GM18519 (cell line): Measurements from ENCODE around the gene NFX1.
"Not testable (repeated sequence)": the region's sequence is repeated elsewhere in the genome, so short reads cannot be mapped to it uniquely, and the experiment has no call there.

Experiments used
- ATAC-seq: cut with Tn5 transposase; IDR thresholded peaks from one replicate; pipeline ENCODE4 v1.9.1; 2021; ENCODE audit warnings: mild to moderate bottlenecking, moderate library complexity; ENCODE audit not compliant: unreplicated experiment, low FRiP score

The NFX1 gene

DNA sequence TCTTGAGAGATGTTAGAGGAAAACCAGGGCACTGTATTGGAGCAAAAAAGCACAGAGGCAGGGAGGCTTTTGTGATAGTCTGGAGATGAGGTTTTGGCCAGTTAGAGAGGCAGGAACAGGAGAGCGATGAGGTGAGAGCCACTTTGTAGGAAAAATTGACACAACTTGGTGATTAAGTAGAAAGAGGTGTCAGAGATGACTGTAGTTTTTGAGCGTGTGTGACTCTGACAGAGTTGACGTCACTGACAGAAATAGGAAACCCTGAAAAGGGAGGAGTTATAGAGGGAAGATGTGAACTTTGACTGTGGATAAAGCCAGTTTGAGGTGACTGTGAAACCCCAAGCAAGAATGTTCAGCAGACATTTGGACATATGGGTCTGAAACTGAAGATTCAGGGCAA, 15.7 kb downstream of the NFX1 start:
- no peak for ATAC-seq

DNA sequence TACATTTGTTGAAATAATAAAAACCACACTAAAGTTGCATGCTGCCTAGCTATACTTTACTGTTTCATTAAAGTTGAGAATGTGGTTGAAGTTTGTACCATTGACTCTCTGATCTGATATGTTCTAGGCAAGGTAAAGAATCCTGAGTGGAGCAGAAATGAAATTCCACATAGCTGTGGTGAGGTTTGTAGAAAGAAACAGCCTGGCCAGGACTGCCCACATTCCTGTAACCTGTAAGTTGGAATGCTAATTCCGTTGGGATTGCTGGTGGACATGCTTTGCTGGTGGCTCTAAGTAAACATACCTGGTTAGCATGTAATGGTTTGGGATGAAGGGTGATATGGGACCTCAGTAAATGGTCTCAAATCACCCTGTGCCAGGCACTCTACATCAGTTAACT, 16.8 kb downstream of the NFX1 start:
- ATAC-seq: no peak

DNA sequence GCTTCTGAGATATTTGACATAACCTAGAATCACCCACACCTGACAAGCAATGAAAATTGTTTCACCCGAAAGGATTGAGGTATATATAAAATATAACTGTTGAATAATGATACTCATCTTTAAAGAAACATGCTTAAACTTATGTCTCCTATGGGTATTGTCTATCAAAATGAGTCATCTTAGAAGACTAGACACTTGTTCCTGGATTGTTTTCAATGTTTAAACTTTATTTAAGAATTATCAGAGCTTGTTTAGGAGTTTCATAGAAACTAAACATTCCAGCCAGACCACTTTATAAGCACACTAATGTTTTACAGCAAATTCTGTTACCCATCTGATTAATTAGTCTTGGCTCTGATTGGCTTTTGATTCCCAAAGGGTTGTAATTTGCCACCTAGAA, 19.6 kb downstream of the NFX1 start:
- ATAC-seq: no peak

DNA sequence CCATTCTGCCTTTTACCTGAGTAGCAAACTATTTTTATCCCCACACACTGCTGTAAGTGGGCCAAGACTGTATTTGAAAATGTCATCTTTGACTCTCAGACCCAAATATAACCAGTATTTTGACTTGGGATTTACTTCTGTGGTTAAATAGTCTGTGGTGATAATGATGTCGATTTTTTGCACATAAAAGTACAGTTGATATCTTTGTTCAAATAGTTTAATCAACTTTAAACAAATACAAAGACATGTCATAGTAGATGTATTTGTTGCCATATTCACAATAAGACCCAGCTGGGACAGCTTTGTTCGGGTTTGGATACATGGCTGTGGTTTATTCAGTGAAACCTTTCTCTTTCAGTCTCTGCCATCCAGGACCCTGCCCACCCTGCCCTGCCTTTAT, 20.4 kb downstream of the NFX1 start:
- no peak for ATAC-seq

DNA sequence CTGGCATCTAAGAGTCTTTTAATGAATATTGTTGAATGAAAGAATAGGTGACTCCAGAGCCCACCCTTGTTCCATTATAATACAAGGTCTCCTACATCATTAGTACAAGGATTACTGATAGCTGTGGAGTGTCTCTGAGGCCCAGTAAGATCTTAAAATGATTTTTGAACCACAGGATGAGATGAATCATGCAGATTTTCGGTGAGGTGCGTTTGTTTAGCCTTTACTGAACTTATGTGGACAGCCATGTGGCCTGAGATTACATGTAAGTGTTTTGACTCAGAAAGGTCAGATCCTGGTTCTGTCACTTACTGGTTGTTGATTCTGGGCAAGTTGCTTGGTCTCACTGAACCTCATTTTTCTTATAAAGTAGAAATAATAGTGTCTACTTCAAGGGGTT, 21.6 kb downstream of the NFX1 start:
- no peak for ATAC-seq

DNA sequence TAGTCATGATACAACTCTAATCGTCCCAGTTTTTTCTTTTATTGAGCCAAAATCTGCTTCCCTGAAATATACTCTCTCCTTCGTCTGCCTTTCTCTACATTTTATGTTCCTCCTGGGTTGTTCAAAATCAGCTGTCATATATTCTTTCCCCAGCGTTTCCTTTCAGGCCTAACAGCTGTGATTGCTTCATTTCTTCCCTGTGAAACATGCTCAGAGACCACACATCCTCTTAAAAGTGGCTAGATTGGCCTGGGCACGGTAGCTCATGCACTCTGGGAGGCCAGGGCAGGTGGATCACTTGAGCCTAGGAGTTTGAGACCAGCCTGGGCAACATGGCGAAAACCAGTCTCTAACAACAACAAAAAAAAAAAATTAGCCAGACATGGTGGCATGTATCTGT, 25.1 kb downstream of the NFX1 start:
- no peak for ATAC-seq

DNA sequence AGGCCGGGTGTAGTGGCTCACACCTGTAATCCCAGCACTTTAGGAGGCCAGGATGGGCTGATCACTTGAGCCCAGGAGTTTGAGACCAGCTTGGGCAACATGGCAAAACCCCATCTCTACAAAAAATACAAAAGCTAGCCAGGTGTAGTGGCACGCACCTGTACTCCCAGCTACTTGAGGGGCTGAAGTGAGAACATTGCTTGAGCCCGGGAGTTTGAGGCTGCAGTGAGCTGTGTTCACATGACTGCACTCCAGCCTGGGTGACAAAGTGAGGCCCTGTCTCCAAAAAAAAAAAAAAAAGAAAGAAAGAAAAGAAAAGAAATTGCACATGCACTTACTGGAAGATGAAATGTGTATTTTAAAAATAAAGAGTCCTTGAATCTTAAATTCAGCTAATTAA, 26.8 kb downstream of the NFX1 start:
- ATAC-seq: not testable (repeated sequence)

DNA sequence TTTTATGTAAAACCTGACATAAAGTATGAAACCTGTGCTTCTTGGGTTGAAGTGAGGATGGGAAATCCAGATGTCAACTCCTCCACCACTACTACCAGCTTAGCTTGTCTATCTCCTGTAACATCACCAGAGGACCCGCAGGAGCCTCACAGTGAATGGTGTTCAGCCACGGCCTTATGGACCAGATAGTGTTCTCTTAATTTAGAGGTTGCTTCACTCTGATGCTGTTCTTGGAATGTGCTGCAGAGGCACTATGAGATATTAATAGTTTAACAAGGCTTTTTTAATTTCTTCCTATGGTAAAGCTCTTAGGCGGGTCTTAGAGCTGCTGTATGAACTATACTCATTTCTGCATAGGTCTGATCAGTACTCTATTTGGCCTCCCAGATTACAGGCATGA, 27.9 kb downstream of the NFX1 start:
- ATAC-seq: no peak

DNA sequence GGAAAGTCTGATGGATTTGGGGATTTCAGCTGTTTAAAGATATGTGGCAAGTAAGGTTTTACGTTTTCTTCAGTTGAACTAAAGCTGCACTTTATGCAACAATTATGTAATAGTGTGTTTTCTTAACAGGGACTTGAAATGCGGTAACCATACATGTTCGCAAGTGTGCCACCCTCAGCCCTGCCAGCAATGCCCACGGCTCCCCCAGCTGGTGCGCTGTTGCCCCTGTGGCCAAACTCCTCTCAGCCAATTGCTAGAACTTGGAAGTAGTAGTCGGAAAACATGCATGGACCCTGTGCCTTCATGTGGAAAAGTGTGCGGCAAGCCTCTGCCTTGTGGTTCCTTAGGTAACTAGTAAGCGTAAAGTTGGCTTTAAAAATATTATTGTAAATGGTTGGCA, 28.5 kb downstream of the NFX1 start:
- no peak for ATAC-seq

DNA sequence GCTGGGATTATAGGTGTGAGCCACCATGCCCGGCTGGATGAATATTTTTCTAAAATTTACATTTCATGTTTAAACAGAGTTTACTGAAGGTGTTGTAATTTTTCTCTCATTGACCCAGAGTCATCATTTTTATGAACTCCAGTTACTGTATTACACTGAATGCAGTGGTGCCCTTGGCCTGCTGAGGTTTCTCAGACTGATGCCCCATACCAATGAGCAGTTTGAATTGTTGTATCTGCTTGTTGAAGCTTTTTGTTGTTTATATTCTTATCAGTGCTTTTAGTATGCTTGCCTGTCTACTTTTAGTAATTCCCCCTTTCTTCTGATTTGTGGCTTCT, 29.9 kb downstream of the NFX1 start:
- ATAC-seq: no peak

DNA sequence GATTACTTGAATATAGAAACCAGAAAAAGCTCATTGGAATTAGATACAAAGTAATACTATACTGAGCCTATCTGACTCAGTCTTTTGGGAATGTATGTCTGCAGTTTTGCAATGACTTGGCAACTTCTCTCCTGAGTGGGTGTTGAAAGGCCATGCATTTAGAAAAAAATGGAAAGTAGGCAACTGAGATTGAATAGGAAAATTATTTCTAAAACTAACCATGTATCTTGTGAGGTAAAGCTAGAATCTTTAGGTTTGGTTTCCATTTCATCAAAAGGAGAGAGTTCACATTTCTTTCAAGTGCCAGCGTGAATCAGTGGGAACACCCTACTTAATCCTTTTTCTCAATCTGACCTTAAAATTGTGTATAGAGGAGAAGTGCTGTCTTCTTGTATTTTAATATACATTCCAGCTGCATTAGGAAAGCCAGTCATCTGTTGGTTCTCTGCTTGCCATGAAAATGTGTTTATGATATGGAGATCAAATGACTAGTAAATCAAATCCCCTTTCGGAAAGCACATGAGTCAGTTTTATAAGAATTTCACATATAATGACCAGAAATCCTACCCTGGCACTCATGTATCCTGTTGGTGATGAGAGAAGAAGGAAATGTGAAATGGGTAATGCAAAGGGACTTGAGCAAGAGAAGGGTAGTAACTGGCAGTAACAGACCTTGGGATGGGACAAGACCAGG, 30.4 kb downstream of the NFX1 start:
- ATAC-seq: no peak

DNA sequence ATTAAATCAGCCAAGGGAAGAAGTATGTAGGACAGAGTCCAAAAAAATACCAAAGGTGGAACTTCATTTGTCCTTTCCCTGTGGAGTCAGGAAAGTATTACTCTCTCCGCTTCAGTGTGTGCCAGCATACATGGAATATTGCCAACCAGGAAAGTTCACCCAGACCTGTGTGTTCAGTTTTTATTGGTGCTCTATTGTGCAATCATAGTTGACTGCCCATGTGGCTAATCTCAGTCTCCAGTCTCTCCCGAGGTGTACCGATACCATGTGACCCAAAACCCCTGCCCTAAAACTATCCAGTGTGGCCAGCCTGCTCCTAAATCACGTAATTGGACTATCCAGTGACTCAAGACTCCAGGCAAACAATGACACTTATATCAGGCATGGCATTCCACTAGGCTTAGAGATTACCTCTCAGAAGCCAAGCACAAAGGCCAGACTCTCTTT, 38.8 kb downstream of the NFX1 start:
- ATAC-seq: no peak

DNA sequence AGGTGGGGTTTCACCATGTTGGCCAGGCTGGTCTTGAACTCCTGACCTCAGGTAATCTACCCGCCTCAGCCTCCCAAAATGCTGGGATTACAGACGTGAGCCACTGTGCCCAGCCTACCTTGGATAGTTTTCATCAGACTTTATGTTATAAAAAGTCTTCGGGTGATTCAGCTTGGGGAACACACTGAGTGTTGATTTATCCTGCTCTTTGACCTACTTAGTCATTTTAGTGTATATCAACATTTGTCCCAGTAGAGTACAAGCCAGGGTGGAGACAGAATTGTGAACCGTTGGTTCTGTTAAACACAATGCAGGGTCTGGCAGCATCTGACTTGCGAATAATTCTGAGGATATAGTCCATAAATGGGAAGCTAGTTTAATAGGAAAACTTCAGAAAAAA, 39.7 kb downstream of the NFX1 start:
- ATAC-seq: no peak

DNA sequence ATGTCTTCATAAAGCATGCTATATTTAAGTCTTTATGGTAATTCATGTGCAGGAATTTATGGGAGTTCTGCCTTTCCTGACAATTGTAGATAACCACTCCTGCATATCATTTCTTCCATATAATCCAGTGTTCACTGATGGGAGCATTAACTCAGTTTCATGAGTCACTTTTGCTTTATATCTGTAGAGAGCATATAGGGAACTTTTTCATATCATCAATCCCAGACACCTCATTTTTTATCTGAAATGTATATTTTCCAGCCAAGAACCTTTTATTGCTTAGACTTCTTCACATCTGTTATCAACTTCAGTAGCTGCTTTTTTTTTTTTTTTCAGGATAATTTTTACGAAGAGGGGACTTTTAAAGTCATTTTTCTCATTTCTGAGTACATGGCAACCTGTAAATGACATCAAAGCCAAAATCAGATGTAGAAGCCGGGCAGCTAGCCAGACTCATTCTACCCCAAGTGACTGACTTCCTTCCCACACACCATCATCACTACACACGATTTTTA, 41.1 kb downstream of the NFX1 start:
- ATAC-seq: no peak

DNA sequence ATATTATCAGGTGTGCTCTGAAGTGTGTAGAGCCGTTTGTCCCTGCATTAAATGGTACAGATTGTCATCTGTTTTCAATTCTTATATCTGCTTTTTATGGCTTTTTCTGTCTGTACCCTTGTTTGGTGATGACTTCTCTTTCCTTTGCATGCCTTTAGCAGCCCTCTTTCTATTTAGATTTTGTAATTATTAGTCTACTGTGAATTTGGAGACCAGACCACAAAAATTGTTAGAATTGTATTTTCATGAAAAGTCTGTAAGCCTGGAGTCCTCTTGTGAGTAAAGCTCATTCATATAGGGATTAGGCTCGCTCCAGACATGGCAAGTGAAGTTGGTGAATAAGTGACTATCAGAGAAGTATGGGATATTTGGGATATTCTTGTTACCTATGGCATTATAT, 41.7 kb downstream of the NFX1 start:
- no peak for ATAC-seq

DNA sequence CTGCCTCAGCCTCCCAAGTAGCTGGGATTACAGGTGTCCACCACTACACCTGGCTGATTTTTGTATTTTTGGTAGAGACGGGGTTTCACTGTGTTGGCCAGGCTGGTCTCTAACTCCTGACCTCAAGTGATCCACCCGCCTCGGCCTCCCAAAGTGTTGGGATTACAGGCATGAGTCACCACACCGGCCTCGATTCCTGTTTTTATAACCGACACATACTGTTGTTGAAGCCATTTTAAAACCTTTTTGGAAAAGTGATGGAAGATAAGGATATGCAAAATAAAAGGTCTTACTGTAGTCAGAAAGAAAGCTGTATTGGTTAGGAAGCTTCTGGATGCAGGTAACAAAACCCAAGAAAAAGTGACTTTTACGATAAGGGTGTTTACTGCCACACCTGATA, 42.6 kb downstream of the NFX1 start:
- ATAC-seq: not testable (repeated sequence)

DNA sequence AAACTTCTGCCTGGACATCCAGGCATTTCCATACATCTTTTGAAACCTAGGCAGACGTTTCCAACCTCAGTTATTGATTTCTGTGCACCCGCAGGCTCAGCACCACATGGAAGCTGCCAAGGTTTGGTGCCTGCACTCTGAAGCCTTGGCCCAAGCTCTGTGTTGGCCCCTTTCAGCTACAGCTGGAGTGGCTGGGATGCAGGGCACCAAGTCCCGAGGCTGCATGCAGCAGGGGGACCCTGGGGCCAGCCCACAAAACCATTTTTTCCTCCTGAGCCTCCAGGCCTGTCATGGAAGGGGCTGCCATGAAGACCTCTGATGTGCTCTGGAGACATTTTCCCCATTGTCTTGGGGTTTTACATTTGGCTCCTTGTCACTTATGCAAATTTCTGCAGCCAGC, 49.9 kb downstream of the NFX1 start:
- no peak for ATAC-seq

DNA sequence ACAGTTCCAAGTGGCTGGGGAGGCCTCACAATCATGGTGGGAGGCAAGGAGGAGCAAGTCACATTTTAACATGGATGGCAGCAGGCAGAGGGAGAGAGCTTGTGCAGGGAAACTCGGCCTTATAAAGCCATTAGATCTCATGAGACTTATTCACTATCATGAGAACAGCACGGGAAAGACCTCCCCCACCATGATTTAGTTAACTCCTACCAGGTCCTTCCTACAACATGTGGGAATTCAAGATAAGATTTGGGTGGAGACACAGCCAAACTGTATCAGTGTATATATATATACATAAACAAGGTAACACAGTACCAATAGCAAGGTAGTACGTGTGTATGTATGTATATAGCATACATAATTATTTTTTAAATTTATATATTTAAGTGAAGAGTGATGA, 50.9 kb downstream of the NFX1 start:
- no peak for ATAC-seq

DNA sequence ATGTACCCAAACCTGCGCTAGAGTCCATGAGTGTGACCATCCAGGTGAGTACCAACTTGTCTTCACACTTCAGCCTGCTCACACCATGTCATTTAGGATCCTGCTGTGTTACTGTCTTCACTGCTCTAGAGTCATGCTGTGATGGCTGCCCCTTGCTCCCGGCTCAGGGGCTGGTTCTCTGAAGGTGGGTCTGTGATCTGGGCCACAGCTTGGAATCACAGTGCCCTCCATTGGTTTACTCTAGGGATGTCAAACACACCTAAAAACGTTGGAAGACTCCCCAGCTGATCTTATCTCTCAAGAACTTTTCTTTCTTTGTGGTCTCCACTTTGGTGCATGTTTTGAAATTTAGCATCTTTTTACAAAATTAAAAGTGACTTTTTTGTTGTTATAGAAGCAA, 53.8 kb downstream of the NFX1 start:
- ATAC-seq: no peak

DNA sequence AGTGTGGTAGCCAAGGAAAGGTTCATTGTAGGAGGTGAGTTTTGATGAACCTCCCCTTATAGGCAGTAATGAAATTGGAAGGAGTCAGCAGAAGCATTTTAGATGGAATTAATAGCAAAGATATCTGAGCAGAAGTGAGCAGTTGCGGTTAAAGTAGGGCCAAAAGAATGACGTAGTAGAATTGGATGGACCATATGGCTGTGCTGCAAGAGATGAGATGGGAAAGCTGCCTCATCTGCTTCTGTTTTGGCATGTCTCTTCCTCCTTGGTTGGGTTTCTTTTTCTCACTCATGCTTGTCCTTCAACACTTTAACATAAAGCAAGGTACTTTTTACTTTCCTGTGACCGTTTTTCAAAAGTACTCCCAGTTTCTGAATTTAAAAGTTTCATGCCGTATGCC, 56.2 kb downstream of the NFX1 start:
- no peak for ATAC-seq

DNA sequence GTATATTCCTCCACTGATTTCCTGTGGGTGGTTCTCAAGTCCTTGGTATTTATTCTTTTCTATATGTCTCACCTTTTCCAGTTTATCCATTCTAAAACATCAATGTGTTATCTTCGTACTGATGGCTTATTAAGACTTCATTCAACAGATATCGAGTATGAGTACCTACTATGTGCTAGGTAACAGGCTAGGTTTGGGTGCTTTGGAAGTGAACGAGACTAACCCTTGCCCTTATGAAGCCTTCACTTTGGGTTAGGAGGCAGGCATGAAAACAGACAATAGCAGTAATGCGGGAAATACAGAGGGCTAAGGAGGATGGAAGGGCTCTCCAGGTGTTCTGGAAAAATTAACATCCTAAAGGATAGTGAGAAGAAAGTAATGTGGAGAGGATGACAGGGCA, 58.7 kb downstream of the NFX1 start:
- ATAC-seq: no peak

DNA sequence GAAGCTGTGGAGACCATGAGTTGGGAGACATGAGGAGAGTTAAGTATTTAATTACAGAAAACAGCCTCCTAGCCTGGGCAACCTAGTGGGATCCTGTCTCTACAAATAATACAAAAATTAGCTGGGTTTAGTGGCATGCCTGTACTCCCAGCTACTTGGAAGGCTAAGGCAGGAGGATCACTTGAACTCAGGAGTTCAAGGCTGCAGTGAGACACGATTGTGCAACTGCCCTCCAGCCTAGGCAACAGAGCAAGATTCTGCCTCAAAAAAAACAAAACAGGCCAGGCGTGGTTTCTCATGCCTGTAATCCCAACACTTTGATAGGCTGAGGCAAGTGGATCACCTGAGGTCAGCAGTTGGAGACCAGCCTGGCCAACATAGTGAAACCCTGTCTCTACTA, 59.4 kb downstream of the NFX1 start:
- no peak for ATAC-seq

DNA sequence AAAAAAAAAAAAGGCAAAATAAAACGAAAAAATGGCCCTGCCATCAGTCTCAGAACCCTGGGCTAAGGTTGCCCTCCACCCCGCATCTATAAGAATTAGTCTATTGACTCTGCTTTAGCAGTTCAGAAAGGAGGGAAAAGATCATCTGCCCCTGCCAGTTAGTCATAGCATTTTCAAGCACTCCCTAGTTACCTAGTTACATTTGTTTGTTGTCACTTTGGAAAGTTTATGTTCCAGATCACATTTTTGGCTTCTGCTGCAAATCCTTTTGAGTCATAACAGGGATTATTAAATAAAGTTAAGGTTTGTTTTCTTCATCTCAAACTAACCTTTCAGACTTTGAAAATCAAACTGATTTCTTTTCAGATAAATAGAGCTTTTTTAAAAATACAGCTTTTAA, 60.0 kb downstream of the NFX1 start:
- ATAC-seq: no peak
